Mammary epithelial cell (primary cell): ENCODE data around the gene ARRDC1.

Source experiments
- CTCF ChIP-seq, 2 donors: IDR thresholded peaks in 1 of 2; conservative IDR thresholded peaks in 1 of 2; 2 replicates each; pipeline ENCODE4 v1.5.1; 2011 to 2012; ENCODE audit warnings: inconsistent platforms in 2 of 2, low read length in 2 of 2, mild to moderate bottlenecking in 2 of 2, control low read depth in 1 of 2, low read depth in 1 of 2; ENCODE audit not compliant: insufficient read depth in 1 of 2; ENCODE audit errors: extremely low read depth in 1 of 2
- EZH2 ChIP-seq: IDR thresholded peaks from 2 replicates; pipeline ENCODE4 v1.6.1; 2012; ENCODE audit warnings: low read length, inconsistent platforms, borderline replicate concordance

GRCh38 chr9:137612741-137613142, 7.3 kb downstream of the ARRDC1 start:
- TF ChIP-seq CTCF (conservative IDR thresholded peaks at IDR 0.05 in 1 of 2, IDR thresholded peaks at IDR 0.05 in 1 of 2; ENCODE audit: extremely low read depth in 1 of 2, insufficient read depth in 1 of 2, low read depth in 1 of 2, low read length in 2 of 2) (no peak), EZH2 (no peak)
